HG03064 (cell line): ENCODE measurements around the gene FRMD4B.

Source experiments
- ATAC-seq: cut with Tn5 transposase; IDR thresholded peaks from one replicate; pipeline ENCODE4 v1.9.1; 2021; ENCODE audit warnings: low read depth; ENCODE audit not compliant: unreplicated experiment

Gene FRMD4B

DNA sequence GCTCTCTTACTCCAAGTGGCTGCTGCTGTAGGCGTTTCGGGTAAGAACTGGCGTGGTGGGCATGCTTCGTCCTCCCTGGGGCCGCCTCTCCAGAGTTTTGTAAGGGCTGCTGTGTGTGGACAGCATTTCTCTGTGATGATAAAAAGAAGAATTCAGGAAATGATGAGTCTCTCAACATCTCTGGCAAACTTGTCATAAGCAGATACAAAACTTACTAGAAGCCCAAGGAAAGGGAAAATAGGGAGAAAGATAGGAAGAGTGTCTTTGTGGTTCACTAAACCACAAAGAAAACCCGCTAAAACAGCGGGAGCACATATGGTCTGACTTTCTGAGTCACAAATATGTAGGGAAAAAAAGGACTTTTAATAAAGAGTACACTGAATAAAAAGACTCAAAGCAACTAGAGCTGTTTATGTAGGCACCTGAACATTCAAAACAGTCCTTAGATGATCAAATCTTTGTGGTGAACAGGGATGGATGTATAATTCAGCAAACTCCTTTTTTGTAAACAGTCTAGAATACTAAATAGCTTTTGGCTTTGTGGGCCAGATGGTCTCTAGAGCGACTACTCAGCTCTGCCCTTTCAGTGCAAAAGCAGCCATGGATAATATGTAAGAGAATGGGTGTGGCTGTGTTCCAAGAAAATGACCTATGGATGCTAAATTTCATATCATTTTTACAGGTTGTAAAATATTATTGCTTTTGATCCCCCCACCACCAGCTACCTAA is 203.1 kb downstream of the FRMD4B start:
- no peak for ATAC-seq

DNA sequence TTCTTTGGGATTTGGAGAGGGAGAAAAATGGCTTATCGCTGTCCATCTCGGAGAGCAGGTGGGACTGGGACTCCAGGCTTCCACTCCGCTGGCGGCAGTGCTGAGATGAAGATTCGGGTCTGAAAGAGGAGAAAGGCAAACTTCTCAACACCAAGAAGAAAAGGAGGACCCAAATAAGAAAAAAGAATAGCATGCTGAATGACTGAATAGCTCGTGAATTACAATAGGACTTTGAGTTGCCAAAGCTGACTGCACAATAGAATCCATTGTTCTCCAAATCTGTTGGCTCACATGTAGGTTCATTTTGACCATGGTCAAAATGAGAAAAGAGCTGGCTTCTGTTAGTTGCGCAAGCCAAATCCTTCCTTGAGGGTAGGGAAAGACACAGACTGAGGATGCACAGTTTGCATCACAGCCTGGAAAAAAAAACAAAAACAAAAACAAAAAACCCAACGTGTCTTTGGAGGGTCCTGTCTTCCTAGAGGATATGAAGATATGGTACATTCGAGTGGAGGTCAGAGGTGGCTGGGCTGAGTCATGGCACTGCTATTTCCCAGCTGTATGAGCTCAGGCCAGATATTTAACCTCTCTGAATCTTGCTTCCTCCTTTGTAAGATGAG is 204.2 kb downstream of the FRMD4B start:
- ATAC-seq: no peak

DNA sequence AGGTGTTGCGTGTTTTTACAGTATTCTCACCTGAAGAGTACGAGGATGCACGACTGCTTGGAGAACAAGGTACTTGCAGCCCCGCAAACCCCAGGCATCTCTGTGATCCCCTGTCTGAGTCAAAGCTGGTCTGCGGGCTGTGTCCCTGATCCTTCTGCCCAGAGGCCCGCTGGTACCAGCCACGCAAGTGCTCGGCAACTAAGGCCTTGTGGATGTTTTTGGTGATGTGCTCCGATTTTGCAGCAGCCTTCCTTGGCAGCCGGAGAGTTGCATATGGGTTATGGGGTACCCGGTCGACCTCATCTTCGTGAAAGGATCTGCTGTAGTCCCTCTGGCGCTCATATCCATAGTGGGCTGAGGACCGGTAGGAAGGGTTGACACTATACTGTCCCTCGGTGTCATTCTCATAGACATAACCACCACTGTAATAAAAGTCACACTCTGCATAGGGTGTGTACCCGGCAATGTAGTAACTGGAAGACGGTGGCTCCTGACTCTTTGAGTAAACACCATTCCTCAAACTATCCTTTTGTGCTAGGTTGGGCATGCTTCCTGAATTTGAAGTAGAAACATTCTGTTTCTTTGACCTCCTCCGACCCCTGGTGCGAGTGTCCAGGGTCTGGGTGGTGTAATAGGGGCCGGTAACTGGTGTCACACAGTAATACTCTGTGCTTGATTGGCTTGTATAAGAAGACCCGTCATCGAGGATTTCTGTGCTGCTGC is 204.9 kb downstream of the FRMD4B start:
- no peak for ATAC-seq

DNA sequence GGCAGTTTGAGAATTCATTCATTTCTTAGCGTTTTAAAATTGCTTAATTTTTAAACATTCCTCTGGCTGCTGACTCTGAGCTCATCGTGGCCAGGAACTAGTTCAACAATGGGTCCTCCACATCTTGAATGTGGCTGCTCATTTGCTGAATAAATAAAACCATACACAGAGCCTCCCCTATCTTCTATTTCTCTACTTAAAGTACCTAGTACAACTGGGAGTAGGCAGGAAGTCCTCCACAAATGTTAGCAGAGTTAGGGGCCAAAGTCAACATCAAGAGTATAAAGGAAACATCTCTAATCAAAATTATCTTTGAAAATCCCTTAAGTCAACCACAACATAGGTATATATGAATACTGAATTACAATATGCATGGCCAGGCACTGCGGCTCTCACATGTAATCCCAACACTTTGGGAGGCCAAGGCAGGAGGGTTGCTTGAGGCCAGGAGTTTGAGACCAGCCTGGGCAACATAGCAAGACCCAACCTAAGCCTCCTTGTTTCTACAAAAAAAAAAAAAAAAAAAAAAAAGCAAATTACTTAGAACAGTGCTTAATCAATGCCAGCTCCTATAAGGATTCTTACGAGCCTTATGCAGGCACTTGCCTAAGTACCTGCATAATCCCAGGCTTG is 206.0 kb downstream of the FRMD4B start:
- ATAC-seq: no peak

DNA sequence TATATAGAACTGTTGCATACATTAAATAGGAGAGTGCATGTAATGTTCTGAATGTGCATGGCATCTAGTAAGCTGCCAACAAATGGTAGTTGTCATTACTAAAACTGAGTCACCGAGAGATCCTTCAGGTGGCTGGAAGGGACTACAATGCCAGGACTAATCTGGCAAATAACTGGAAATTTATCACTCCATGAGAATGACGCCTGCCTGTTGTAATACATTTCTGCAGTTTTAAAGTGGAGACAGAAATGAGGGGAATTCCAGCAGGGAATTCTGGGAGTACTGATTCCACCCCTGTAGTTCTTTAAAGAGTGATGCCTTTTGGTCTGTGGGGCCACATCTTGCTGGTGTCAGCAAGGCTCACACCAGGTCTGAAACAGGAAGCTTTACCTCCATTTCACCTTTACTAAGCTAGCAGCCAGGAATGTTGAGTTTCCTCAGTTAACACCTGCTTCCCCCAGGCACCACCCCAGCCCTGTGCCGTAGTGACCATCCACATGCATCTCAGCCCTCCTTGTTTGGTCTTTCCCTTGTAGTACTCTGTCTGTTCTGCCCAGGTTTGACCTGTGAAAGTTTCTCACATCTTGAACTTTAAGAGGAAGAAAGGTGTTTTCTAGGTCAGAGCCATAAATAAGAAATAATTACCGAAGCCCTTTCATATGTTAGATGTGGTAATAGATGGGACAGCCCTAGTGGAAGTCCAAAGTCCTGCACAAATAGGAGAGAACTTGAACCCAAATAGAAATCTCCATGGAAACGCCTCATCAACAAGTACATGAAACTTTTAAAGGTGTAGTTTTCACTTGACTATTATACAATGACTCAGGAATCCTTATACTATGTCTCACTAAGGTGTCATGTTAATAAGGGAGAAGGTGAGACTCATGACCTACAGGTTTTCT is 206.8 kb downstream of the FRMD4B start:
- ATAC-seq: no peak

DNA sequence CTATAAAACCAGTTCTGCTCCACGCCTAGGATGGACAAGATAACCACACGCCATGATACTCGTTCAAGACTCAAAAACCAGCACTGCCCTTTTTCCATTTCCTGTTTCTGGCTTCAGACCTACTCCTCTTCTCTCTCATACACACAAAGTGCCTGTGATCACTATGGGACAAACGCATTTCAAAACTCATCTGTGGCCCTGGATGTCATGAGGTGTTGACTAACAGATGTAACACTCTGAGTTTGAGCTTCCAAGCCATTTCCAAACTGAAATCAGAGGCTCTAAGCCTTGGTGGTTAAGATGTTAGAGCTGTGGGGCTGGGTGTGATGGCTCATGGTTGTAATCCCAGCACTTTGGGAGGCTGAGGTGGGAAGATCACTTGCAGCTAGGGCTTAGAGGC is 207.8 kb downstream of the FRMD4B start:
- ATAC-seq: no peak

DNA sequence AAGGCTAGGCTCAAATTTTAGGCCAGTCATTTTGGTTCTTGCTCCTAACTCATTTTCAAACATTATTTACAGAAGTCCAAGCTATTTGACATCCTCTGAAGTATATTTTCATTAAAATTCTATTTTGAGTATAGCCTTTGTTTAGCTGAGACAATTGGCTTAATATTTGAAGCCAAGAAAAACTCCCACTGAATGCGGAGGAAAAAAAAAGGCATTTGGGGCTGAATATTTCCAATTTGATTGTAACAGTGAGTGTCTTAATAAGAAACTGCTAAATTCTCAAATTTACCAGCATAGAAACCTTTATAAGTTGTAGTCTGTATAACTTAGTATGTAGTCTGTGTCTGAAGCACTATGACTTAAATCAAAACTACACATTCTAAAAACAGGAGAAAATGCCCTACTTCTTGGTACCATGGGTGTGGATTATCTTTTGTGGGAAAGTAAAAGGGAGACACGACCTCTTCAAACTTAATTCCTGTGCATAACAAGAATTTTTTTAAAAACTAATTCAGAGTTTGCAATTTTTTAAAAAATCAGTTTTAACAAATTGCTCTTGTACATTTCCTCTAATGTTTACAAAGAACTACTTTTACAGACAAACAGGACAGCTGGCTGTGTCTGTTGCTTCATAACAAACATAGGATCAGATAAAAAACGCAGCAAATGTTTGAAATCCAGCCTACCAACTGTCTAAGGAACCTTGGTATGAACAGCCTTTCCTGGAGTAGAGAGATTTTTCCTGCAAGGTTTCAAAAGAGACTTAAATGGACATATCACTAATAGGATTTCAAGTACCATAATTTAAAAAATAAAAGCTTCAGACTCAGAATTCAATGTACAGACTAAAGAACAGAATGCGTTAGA is 210.8 kb downstream of the FRMD4B start:
- ATAC-seq: no peak

DNA sequence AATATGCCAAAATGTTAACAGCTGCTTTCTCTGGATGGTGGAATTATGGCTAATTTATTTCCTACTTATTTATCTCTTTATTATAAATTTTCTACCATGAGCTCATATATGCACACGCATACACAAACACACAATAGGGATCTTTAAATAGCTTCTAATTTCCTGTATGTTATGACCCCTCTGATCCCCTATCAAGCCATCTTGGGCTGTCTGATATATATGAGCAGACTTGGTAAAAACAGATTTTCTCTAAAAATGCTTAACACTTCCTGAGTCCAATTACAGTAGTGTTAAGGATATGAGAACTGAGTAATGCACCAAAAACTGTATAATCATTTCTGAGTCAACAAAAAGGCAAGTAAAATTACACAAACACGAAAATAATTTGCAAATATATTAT is 211.4 kb downstream of the FRMD4B start:
- no peak for ATAC-seq

DNA sequence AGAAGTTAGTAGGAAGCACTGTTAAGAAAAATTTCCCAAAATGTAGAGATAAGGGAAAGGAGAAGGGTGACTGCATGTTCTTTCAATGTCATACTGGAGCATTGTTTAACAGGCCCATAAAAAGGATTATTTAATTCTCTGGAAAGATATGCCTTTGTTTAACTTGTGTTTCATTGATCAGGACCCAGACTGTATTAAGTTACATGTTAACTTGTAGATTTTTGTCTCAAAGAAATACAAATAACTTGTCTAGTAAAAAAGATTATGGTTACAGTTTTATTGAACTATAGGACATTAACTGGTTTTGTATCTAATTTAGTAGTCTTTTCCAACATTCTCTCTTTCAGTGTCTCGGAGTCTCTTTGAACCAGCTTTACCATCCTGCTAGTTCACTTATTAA is 213.8 kb downstream of the FRMD4B start:
- no peak for ATAC-seq

DNA sequence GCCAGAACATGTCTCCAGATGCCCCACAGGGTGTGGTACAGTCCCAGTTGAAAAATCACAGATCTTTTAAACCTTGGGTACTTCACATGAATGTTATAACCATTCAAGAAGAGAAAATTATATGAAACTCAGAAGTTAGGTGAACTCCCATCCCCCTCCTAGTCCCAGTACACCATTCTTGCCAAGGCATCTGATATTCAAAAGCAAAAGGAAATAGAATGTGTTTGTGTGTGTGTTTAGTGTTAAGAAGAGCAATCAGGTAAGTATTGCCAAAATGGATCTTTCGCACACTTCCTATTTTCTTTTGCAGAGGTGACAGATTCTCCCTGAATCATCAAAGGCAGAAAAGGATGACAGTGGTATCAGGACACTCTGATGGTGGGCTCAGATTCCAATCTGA is 219.4 kb downstream of the FRMD4B start:
- no peak for ATAC-seq

DNA sequence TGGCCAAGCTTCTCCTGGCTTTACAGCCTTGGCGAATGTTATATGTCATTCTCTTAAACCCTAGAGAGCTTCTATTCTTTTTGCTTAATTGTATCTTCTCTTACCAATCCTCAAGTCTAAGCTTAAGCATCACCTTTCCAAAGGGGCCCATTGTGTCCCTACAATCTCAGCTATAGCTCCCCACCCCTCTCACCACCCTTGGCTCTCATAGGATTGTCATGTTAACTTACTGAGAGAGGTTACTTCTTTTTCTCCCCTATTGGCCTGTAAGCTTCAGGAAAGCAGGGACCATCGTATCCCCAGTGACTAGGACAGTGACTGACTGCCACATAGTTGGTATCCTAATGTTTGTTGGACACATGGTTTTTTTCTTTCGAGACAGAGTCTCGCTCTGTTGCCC is 220.1 kb downstream of the FRMD4B start:
- ATAC-seq: no peak

DNA sequence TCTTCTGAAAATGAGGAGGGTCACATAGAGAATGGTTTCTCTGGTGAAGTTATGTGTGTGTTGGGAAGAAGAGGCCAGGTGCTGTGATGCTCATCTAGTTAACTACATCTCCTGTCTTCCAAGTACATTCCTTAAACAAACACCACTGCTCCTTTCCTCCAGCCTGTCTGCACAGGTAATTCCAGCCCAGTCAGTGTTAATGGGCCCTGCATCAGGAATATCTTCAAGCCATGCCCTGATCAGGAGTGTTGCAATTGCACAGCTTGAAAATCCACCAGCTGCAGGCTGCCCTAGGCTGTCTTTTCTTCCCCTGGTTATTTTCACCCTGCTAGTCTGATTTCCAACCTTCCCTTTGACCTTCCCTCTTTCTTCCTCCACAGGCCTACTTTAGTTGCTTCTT is 221.6 kb downstream of the FRMD4B start:
- no peak for ATAC-seq

DNA sequence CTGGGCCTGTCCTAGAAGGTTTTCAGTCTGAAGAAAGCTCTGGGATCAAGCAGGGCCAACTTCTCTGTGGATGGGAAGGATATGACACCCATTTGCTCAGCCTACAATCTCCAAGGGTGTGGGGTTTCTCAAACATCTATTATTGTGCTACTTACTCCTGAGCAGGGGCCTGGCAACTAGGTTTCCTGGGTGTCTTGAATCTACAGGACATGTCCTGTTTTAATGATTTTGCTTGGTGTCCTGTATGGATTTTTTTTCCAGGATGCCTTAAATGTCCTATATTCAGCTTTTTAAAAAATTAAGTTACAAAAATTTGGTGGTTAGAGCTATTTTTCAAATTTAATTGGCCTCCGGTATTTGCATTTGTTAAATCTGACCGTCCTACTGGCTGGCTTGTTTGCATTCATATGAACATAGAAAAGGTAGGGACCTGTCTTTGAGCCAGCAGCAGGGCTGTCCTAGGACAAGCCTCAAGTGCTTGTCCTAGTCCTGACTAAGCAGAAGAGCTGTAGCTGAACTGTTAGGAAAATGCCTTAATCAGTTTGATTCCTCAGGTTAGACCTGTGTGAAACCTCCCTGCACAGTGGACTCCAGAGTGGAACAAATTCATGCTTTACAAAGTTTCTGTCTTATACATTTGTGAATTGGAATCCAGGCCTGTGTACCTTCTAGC is 223.4 kb downstream of the FRMD4B start:
- no peak for ATAC-seq

DNA sequence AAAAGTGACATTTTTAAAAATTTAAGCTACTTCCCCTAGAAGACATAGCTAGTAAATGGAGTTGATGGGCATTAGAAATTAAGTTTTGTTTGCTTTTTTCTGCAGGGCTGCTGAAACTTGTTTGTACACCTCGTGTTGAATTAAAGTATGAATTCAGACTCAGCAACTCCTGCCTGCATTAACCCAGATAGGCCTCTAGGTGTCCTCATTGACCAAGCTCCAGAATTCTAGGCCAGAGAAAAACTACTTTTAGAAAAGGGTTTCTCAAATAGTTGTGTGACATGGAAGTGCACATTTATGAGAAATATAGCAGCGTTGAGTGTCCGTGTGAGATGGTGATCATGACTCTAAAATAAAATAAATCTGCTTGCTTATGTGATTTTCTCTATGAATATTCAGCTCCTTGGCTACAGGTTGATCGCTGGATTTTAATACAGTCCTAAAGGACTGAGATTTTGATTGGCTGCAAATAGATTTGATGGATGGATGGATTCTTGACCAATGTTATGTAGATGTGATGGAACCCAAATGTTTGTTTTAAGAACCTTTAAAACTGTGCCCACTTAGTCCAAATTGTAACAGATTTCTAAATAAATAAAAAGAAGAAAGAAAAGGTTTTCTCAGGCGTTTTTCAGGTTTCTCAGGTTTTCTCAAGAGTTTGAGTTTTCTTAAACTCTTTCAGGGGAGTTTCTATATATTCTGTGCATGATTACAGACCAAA is 224.1 kb downstream of the FRMD4B start:
- ATAC-seq: no peak

DNA sequence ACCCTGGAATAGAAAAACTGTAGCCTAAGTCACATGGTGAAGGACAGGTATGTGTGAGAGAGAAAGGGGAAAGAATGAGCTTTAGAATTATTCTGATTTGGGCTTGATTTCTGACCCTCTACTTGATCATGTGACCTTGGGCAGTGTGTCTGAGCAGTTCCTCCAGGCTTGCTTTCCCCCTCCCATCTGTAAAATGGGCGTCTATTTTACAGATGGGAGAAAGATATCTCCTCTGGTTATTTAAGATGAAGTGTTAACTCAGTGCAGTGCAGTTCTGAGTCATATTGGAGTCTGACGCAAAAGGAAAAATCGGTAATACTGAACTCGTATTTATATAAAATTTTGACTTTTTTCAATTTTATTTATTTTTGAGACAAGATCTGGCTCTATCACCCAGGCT is 225.4 kb downstream of the FRMD4B start:
- ATAC-seq: no peak

DNA sequence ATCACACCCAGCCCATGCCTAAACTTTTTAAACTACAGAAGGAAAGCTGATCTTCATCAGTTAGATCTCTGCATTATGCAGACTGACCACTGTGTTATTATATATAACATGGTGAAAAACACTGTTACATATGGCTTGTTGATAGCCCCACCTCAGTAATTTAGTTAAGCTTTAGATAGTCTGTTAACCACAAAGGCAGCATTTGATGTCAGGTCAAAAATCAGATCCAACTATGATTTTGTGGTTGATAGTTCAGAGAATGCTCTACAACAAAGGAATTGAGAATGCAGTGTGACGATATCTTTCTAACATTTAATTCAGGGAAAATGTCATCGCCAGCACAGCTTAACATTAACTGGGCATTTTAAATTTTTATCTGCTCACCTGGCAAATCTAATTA is 225.8 kb downstream of the FRMD4B start:
- no peak for ATAC-seq

DNA sequence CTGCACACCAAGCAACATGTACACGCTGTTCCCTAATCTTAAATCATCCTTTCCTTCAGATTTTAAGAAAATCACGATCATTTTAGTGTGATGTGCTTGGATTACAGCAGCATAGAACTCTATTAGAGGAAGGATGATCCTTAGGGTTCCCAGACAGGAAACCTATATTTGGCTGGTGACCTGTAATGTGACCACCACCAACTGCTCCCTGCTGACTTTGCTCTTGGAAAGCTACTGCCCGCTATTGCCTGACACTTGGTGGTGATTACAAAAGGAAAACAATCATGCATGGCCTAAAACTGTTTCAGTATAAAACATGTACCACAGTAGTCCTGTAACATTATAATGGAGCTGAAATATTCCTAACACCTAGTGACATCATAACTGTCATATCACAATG is 236.3 kb downstream of the FRMD4B start:
- ATAC-seq: no peak

DNA sequence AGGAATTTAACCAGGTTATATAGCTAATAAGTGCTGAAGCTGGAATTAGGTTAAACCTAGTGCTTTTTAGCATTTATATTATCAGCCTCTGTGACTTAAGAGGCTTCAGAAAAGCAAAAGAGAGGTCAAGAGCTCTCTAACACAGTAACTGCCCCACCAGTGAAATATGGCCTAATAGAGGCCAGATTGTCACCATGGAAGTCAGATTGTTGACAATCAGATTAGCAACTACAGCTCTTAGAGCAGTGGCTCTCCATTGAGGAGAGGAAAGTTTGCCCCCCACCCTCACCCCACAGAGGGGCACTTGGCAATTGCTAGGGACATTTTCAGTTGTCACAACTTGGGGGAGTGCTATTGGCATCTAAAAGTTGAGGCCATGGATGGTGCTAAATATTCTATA is 240.2 kb downstream of the FRMD4B start:
- ATAC-seq: no peak
